B cell (primary cell): ENCODE results near the gene ARHGAP27. TPM values are rescaled to one million over a fixed set of nuclear protein-coding genes. Genes with fewer than 3 reads are reported as not detected.

Source experiments
- ATAC-seq: fragments of 200-7000 bp; cut with Tn5 transposase; one replicate; pipeline ENCODE4 v1.10.0; 2021; ENCODE audit warnings: low read depth, mild to moderate bottlenecking, moderate number of reproducible peaks, moderate library complexity
- CTCF ChIA-PET: fragments of 350-600 bp; sonication (Branson Sonifier 250); formaldehyde crosslinking; loops from one replicate; lab custom pipeline; 2021; ENCODE audit warnings: antibody characterized with exemption, inconsistent platforms; lab: Charles Lee
- POLR2A ChIA-PET: fragments of 350-600 bp; sonication (Branson Sonifier 250); formaldehyde crosslinking; loops from one replicate; lab custom pipeline; 2021; ENCODE audit warnings: antibody characterized with exemption; lab: Charles Lee
- DNase-seq: peaks from one replicate; pipeline ENCODE4 v3.0.0; 2013
- H2AFZ ChIP-seq: 2 replicates; pipeline ENCODE4 v1.6.1; 2012; ENCODE audit warnings: mild to moderate bottlenecking, low read depth, low read length; ENCODE audit not compliant: insufficient read depth, poor library complexity, severe bottlenecking
- H3K27ac ChIP-seq, 2 donors: 1 replicate in 1 of 2; 2 replicates in 1 of 2; pipeline ENCODE4 v1.5.1; 2012 to 2013; ENCODE audit warnings: low read length in 2 of 2, mild to moderate bottlenecking in 2 of 2, moderate library complexity in 1 of 2
- H3K27me3 ChIP-seq, 4 experiments: fragments of 200-600 bp in 1 of 4; sonication (generic) in 1 of 4; replicated peaks in 1 of 4; 1 replicate in 2 of 4; 2 replicates in 2 of 4; pipeline versions ENCODE4 v1.6.1 to v1.7.0; 2013 to 2016; ENCODE audit warnings: low read length in 3 of 4, mild to moderate bottlenecking in 2 of 4, mixed read lengths in 1 of 4, moderate library complexity in 1 of 4; ENCODE audit not compliant: insufficient read depth in 4 of 4, control insufficient read depth in 3 of 4; ENCODE audit errors: control extremely low read depth in 1 of 4
- H3K36me3 ChIP-seq, 2 experiments: replicated peaks in 1 of 2; 1 replicate in 1 of 2; 2 replicates in 1 of 2; pipeline versions ENCODE4 v1.6.1 to v1.7.1; 2013; ENCODE audit warnings: low read length in 1 of 2; ENCODE audit not compliant: insufficient read depth in 2 of 2, control insufficient read depth in 1 of 2; ENCODE audit errors: control extremely low read depth in 1 of 2, extremely low read depth in 1 of 2
- H3K4me1 ChIP-seq, 2 donors: fragments of 200-600 bp in 1 of 2; sonication (generic) in 1 of 2; 1 replicate in 1 of 2; 2 replicates in 1 of 2; pipeline versions ENCODE4 v1.5.1 to v1.6.1; 2013 to 2017; ENCODE audit warnings: low read length in 2 of 2; ENCODE audit not compliant: control insufficient read depth in 2 of 2, insufficient read depth in 2 of 2
- H3K4me2 ChIP-seq: replicated peaks from 2 replicates; pipeline ENCODE3; 2012; ENCODE audit warnings: mild to moderate bottlenecking, low read depth, low read length; ENCODE audit not compliant: poor library complexity, severe bottlenecking
- H3K4me3 ChIP-seq, 5 experiments: fragments of 200-600 bp in 1 of 5; sonication (generic) in 1 of 5; 1 replicate in 3 of 5; 2 replicates in 2 of 5; pipeline versions ENCODE4 v1.5.1 to v1.7.0; 2011 to 2016; ENCODE audit warnings: low read length in 4 of 5, mild to moderate bottlenecking in 4 of 5, low read depth in 2 of 5, control low read depth in 1 of 5, moderate library complexity in 1 of 5; ENCODE audit not compliant: insufficient read depth in 1 of 5; ENCODE audit errors: control extremely low read depth in 1 of 5, extremely low read depth in 1 of 5
- H3K79me2 ChIP-seq: fragments of 200-600 bp; sonication (generic); one replicate; pipeline ENCODE4 v1.6.0; 2016; ENCODE audit warnings: low read length; ENCODE audit not compliant: control insufficient read depth, insufficient read depth
- H3K9ac ChIP-seq: fragments of 200-600 bp; sonication (generic); 2 replicates; pipeline ENCODE4 v1.6.1; 2017; ENCODE audit warnings: mild to moderate bottlenecking, low read length, moderate library complexity
- H3K9me3 ChIP-seq, 3 donors: one replicate each; pipeline versions ENCODE4 v1.6.1 to v1.7.1; 2013; ENCODE audit warnings: low read length in 2 of 3; ENCODE audit not compliant: control insufficient read depth in 2 of 3, insufficient read depth in 1 of 3; ENCODE audit errors: control extremely low read depth in 1 of 3
- H4K20me1 ChIP-seq: 2 replicates; pipeline ENCODE4 v1.6.0; 2012; ENCODE audit warnings: mild to moderate bottlenecking, low read length; ENCODE audit not compliant: insufficient read depth, control insufficient read depth, poor library complexity, severe bottlenecking
- H3K27ac Mint-ChIP-seq: one replicate; pipeline ENCODE4 v1.8.0; 2021; ENCODE audit warnings: mixed read lengths
- H3K27me3 Mint-ChIP-seq: one replicate; pipeline ENCODE4 v1.8.0; 2021; ENCODE audit warnings: mixed read lengths
- H3K4me1 Mint-ChIP-seq: one replicate; pipeline ENCODE4 v1.8.0; 2021; ENCODE audit warnings: mixed read lengths
- H3K4me3 Mint-ChIP-seq: one replicate; pipeline ENCODE4 v1.8.0; 2021; ENCODE audit warnings: mixed read lengths
- H3K9me3 Mint-ChIP-seq: one replicate; pipeline ENCODE4 v1.8.0; 2022; ENCODE audit warnings: mixed read lengths; ENCODE audit not compliant: insufficient read depth
- CTCF ChIP-seq: fragments of 200-600 bp; IDR thresholded peaks from one replicate; pipeline ENCODE4 v1.8.0; 2022; ENCODE audit warnings: antibody characterized with exemption, mild to moderate bottlenecking
- EZH2 ChIP-seq: IDR thresholded peaks from 2 replicates; pipeline ENCODE4 v1.6.1; 2012; ENCODE audit warnings: borderline replicate concordance, low read depth, mild to moderate bottlenecking, moderate library complexity, low read length; ENCODE audit not compliant: insufficient read depth, poor library complexity, severe bottlenecking
- WGBS: methylation state at CpG from one replicate; pipeline ENCODE4 v1.1.5; 2013; ENCODE audit warnings: missing lambda C conversion rate; ENCODE audit not compliant: insufficient coverage; 5-methylcytosine and 5-hydroxymethylcytosine counted together
- intact Hi-C: fragments of 100-400 bp; cut with micrococcal nuclease; formaldehyde crosslinking; loops from one replicate; pipeline ENCODE4 v1.10.0; 2022
- polyA plus RNA-seq: library from polyadenylated mRNA; depleted of rRNA; stranded (reverse); fragments of >200 nt; gene quantifications from 2 replicates; pipeline ENCODE4 v1.2.3, GENCODE V29; 2012
- total RNA-seq, 2 donors: library from RNA; stranded (reverse); fragments of 120-200 nt in 1 of 2; gene quantifications; 1 replicate in 1 of 2; 2 replicates in 1 of 2; pipeline versions ENCODE4 v1.2.3 to v1.2.4, GENCODE V29; 2013 to 2022

Gene ARHGAP27
- total and polyA plus RNA-seq, 2 donors (not counting 1 experiment from before 2014, with no cell fraction given) = 159 to 227 TPM

DNA sequence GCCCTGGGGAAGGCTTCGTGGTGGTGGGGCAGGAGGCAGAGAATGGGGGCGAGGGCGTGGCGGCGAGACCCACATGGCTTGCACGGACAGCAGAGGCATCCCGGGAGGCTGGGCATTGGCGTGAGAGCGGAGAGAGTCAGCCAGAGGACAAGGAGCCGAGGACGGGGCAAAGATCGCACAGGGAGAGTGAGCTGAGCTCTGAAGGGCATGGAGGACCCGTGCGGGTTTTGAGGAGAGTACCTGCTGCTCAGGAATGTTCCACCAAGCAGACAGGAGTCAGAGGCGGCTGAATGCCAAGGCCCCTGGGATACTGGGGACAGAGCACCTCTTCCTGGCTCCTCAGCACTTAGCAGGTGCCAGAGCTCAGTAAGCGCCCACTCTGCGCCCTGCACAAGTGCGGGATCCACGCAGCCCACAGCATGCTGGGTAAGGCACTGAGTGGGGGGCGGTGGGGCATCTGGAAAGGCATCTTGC is 47.8 kb downstream of the ARHGAP27 start:
- intact Hi-C loops = loop anchor here (1.0 to 5.0 kb wide), 5 partner anchors 68 to 166 kb away; partner anchors contain the start of gene MAP3K14
- POLR2A ChIA-PET = interaction anchor here (0.7 to 1.6 kb wide), 5 partner anchors 108 to 166 kb away, joined by 3 to 6 read pairs (median 4); no protein-coding TSS in a partner anchor
- H3K9ac ChIP-seq = no peak overlapping the region
- Mint-ChIP-seq H3K4me1 (peaks cover 23% of the 10 kb centered on the region), H3K4me3 (no peak overlapping the region), H3K27me3 (peaks cover 16% of the 10 kb centered on the region), H3K9me3 (no peaks in the 10 kb centered on the region), H3K27ac (no peak overlapping the region)
- TF ChIP-seq CTCF = no peak
- no peak for TF ChIP-seq EZH2
- peaks cover 0 to 5% (median 0%) of the 10 kb centered on the region in 3 donors for H3K9me3 ChIP-seq
- H3K36me3 ChIP-seq = no peaks in the 10 kb centered on the region
- DNase-seq (no peak), ATAC-seq (no peak)
- no peak overlapping the region for H2AFZ ChIP-seq
- CTCF ChIA-PET = interaction anchor here (0.8 to 18.7 kb wide), 39 partner anchors 8 to 249 kb away, joined by 3 to 520 read pairs (median 5); partner anchors contain the start of genes ACBD4, FMNL1, MAP3K14 and SPATA32
- peaks cover 0 to 12% (median 2%) of the 10 kb centered on the region in 4 experiments for H3K27me3 ChIP-seq
- no peak overlapping the region for H3K4me2 ChIP-seq
- 94% methylated on average over 20 of the region's 20 CpGs for WGBS
- no peak overlapping the region for H3K4me3 ChIP-seq
- H3K79me2 ChIP-seq = no peaks in the 10 kb centered on the region
- peaks cover 11 to 19% of the 10 kb centered on the region in 2 donors for H3K4me1 ChIP-seq
- no peaks in the 10 kb centered on the region for H4K20me1 ChIP-seq
- H3K27ac ChIP-seq = no peak overlapping the region
